ENCODE data around the gene SDS.
A peak's percentile ranks its signal among the peaks of the same experiment; 100 is the strongest.

Gene SDS

DNA sequence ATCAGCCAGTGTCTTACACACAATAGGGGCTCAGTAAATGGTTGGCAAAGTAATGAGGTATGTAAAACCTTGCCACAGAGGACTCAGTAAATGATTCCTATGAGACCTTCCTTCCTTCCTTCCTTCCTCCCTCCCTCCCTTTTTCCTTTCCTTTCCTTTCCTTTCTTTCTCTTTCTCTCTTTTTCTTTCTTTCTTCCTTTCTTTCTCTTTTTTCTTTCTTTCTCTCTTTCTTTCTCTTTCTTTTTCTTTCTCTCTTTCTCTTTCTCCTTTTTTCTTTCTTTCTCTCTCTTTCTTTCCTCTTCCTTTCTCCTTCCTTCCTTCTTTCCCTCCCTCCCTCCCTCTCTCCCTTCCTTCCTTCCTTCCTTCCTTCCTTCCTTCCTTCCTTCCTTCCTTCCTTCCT, 7.5 kb downstream of the SDS start:
- no peak overlapping the region for H3K27ac ChIP-seq (ENCODE audit: low read depth, low read length)
- no peak overlapping the region for H4K8ac ChIP-seq (ENCODE audit: low read depth, low read length)
- H3K4ac ChIP-seq (ENCODE audit: low read depth, low read length) = no peak overlapping the region
- no peak overlapping the region for H2BK5ac ChIP-seq (ENCODE audit: low read length)
- no peaks in the 10 kb centered on the region for H3K36me3 ChIP-seq (ENCODE audit: control insufficient read depth, insufficient read depth, low read length)
- H3K79me2 ChIP-seq (ENCODE audit: control insufficient read depth, insufficient read depth, low read length) = no peaks in the 10 kb centered on the region
- no peak overlapping the region for H3K4me3 ChIP-seq (ENCODE audit: low read length)
- no peaks in the 10 kb centered on the region for H3K4me1 ChIP-seq (ENCODE audit: control insufficient read depth, low read depth, low read length)
- no peak overlapping the region for H2BK120ac ChIP-seq (ENCODE audit: low read depth, low read length)
- H3K27me3 ChIP-seq (ENCODE audit: insufficient read depth, low read length, poor library complexity) = no peaks in the 10 kb centered on the region
- no peak overlapping the region for H2BK15ac ChIP-seq (replicated peaks; ENCODE audit: low read depth)
- H3K9ac ChIP-seq (ENCODE audit: low read length) = no peak overlapping the region
- no peak overlapping the region for H3K18ac ChIP-seq (ENCODE audit: low read length)
- H3K23ac ChIP-seq (ENCODE audit: low read length) = no peak overlapping the region
- no peaks in the 10 kb centered on the region for H3K79me1 ChIP-seq (ENCODE audit: low read length)
- no peak overlapping the region for H2AK5ac ChIP-seq (ENCODE audit: low read length)
- H3K56ac ChIP-seq (ENCODE audit: low read length) = no peak overlapping the region
- H4K5ac ChIP-seq (ENCODE audit: low read length) = no peak overlapping the region
- H3K4me2 ChIP-seq (ENCODE audit: low read length) = no peak overlapping the region
- DNase-seq = no peak

DNA sequence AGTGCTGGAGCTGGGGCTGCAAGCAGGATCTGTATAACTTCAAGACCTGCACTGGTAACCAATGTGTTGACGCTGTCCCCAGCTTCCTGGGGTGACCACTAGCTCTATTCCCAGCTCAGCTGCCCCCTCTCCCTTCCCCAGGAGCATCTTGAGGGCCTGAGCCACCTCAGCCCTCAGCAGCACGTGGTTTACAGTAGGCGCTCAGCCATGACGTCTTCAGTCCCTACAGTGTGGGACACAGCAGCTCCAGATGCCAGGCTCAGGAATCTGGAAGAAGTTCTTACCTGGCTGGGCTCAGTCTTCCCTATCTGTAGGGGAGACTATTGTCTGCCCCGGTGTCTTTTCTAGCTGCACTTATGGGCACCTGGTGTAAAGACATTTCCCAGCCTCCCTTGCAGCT, 8.6 kb downstream of the SDS start:
- Histone ChIP-seq H4K8ac (ENCODE audit: low read depth, low read length) (no peak overlapping the region), H3K27me3 (ENCODE audit: insufficient read depth, low read length, poor library complexity) (no peaks in the 10 kb centered on the region), H3K27ac (ENCODE audit: low read depth, low read length) (no peak overlapping the region), H2BK15ac (replicated peaks; ENCODE audit: low read depth) (no peak overlapping the region), H3K79me1 (ENCODE audit: low read length) (no peaks in the 10 kb centered on the region), H3K4me1 (ENCODE audit: control insufficient read depth, low read depth, low read length) (no peaks in the 10 kb centered on the region), H3K9ac (ENCODE audit: low read length) (no peak overlapping the region), H2BK5ac (ENCODE audit: low read length) (no peak overlapping the region), H3K4ac (ENCODE audit: low read depth, low read length) (no peak overlapping the region), H3K4me3 (ENCODE audit: low read length) (no peak overlapping the region), H2BK120ac (ENCODE audit: low read depth, low read length) (no peak overlapping the region), H3K18ac (ENCODE audit: low read length) (no peak overlapping the region), H4K5ac (ENCODE audit: low read length) (no peak overlapping the region), H2AK5ac (ENCODE audit: low read length) (no peak overlapping the region), H3K23ac (ENCODE audit: low read length) (no peak overlapping the region), H3K56ac (ENCODE audit: low read length) (no peak overlapping the region), H3K36me3 (ENCODE audit: control insufficient read depth, insufficient read depth, low read length) (no peaks in the 10 kb centered on the region), H3K79me2 (ENCODE audit: control insufficient read depth, insufficient read depth, low read length) (no peaks in the 10 kb centered on the region), H3K4me2 (ENCODE audit: low read length) (no peak overlapping the region)
- DNase-seq = no peak
- no CpG with 5 or more reads among the region's 5 CpGs for WGBS (ENCODE audit: extremely low coverage, insufficient coverage, low lambda C conversion rate)

DNA sequence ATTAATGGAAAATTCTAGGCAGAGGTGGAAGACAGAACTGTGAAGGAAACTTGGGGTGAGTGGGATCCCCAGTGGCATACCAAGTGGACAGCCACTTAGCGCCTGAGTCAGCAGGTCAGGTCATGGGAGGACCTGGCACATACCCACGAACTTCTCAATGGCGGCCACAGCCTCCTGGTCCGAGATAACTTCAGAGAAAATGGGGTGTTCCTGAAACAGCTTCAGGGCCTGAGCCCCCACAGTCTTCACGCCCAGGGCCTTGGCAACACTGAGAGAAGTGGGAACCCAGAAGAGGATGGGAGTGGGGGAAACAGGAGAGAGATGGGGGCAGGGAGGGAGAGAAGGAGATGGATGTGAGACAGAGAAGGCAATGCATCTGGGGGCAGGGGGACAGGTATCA, 9.9 kb downstream of the SDS start:
- WGBS (ENCODE audit: extremely low coverage, insufficient coverage, low lambda C conversion rate) = no CpG with 5 or more reads among the region's 5 CpGs
- H3K4ac ChIP-seq (ENCODE audit: low read depth, low read length) = no peak overlapping the region

DNA sequence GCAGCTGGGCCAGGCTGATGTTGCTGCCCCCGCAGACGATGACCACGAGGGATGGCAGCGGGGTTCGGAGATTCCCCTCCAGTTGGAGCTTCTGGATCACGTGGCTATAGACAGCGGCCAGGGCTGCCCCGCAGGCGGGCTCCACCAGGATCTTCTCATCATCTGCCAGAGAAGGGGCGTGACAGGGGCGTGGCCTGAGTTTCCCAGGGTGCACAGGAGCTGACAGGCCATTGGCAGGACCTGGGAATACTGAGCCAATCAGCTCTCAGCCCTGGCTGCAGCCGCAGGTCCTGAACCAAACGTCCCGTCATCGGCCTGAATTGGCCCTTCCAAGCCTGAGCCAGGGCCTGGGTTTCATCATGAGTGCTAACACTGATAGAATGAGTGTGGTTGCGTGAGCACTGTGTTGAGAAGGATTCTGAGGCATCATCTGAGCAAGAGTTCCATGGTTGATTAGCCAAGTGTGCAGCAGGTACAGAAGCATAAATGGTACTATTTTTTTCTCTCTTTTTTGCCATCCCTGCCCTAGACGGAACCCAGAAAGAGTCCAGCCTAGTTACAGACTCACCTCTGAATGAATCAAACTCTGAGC, 10.6 kb downstream of the SDS start:
- no peaks in the 10 kb centered on the region for H3K36me3 ChIP-seq (ENCODE audit: control insufficient read depth, insufficient read depth, low read length)
- H3K27me3 ChIP-seq (ENCODE audit: insufficient read depth, low read length, poor library complexity) = no peaks in the 10 kb centered on the region
- H3K27ac ChIP-seq (ENCODE audit: low read depth, low read length) = no peak overlapping the region
- no peak overlapping the region for H2AK5ac ChIP-seq (ENCODE audit: low read length)
- no peaks in the 10 kb centered on the region for H3K4me1 ChIP-seq (ENCODE audit: control insufficient read depth, low read depth, low read length)
- no peak overlapping the region for H3K18ac ChIP-seq (ENCODE audit: low read length)
- no peak overlapping the region for H3K4me2 ChIP-seq (ENCODE audit: low read length)
- H2BK120ac ChIP-seq (ENCODE audit: low read depth, low read length) = no peak overlapping the region
- no peak overlapping the region for H4K5ac ChIP-seq (ENCODE audit: low read length)
- no peak overlapping the region for H4K8ac ChIP-seq (ENCODE audit: low read depth, low read length)
- no peak overlapping the region for H2BK15ac ChIP-seq (replicated peaks; ENCODE audit: low read depth)
- no peak overlapping the region for H3K56ac ChIP-seq (ENCODE audit: low read length)
- DNase-seq = peak; percentile 92
- no peak overlapping the region for H2BK5ac ChIP-seq (ENCODE audit: low read length)
- no peak overlapping the region for H3K4me3 ChIP-seq (ENCODE audit: low read length)
- H3K4ac ChIP-seq (ENCODE audit: low read depth, low read length) = no peak overlapping the region
- H3K23ac ChIP-seq (ENCODE audit: low read length) = no peak overlapping the region
- no peak overlapping the region for H3K9ac ChIP-seq (ENCODE audit: low read length)
- H3K79me2 ChIP-seq (ENCODE audit: control insufficient read depth, insufficient read depth, low read length) = no peaks in the 10 kb centered on the region
- no peaks in the 10 kb centered on the region for H3K79me1 ChIP-seq (ENCODE audit: low read length)
- WGBS (ENCODE audit: extremely low coverage, insufficient coverage, low lambda C conversion rate) = no CpG with 5 or more reads among the region's 17 CpGs

More for the DNA sequence above, 9.9 kb downstream of the SDS start:
- no peaks in the 10 kb centered on the region for H3K4me1 ChIP-seq (ENCODE audit: control insufficient read depth, low read depth, low read length)
- no peak overlapping the region for H3K56ac ChIP-seq (ENCODE audit: low read length)
- H2BK120ac ChIP-seq (ENCODE audit: low read depth, low read length) = no peak overlapping the region
- no peaks in the 10 kb centered on the region for H3K79me1 ChIP-seq (ENCODE audit: low read length)
- H3K79me2 ChIP-seq (ENCODE audit: control insufficient read depth, insufficient read depth, low read length) = no peaks in the 10 kb centered on the region
- H3K27me3 ChIP-seq (ENCODE audit: insufficient read depth, low read length, poor library complexity) = no peaks in the 10 kb centered on the region
- H3K9ac ChIP-seq (ENCODE audit: low read length) = no peak overlapping the region
- no peak overlapping the region for H3K27ac ChIP-seq (ENCODE audit: low read depth, low read length)
- H4K8ac ChIP-seq (ENCODE audit: low read depth, low read length) = no peak overlapping the region
- no peak overlapping the region for H4K5ac ChIP-seq (ENCODE audit: low read length)
- H3K4me3 ChIP-seq (ENCODE audit: low read length) = no peak overlapping the region
- H3K23ac ChIP-seq (ENCODE audit: low read length) = no peak overlapping the region
- no peak for DNase-seq
- no peak overlapping the region for H2BK5ac ChIP-seq (ENCODE audit: low read length)
- H2AK5ac ChIP-seq (ENCODE audit: low read length) = no peak overlapping the region
- no peak overlapping the region for H3K4me2 ChIP-seq (ENCODE audit: low read length)
- no peaks in the 10 kb centered on the region for H3K36me3 ChIP-seq (ENCODE audit: control insufficient read depth, insufficient read depth, low read length)
- no peak overlapping the region for H2BK15ac ChIP-seq (replicated peaks; ENCODE audit: low read depth)
- H3K18ac ChIP-seq (ENCODE audit: low read length) = no peak overlapping the region

DNA sequence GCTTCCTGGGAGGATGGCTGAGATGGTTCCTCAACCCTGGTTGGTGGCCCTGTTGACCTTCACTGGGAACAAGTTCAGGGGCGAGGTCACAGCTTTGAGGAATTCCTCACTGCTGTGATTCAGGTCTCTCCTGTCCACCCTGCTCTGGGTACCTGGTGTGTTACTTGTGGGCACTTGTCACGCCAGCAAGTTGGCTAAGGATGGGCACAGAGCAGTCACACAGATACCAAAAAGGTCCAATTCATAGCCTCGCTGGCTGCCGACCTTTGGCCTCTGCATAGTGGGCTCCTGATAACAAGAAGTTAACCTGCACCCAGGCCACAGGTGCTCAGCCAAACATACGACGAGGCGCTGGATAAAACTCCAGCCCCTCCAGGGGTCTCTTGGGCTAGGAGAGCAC, 11.2 kb downstream of the SDS start:
- no peak overlapping the region for H3K4ac ChIP-seq (ENCODE audit: low read depth, low read length)
- H2AK5ac ChIP-seq (ENCODE audit: low read length) = no peak overlapping the region
- no peaks in the 10 kb centered on the region for H3K36me3 ChIP-seq (ENCODE audit: control insufficient read depth, insufficient read depth, low read length)
- no peak overlapping the region for H3K4me3 ChIP-seq (ENCODE audit: low read length)
- no peak overlapping the region for H4K8ac ChIP-seq (ENCODE audit: low read depth, low read length)
- no peaks in the 10 kb centered on the region for H3K27me3 ChIP-seq (ENCODE audit: insufficient read depth, low read length, poor library complexity)
- no peak overlapping the region for H3K27ac ChIP-seq (ENCODE audit: low read depth, low read length)
- H2BK15ac ChIP-seq (replicated peaks; ENCODE audit: low read depth) = no peak overlapping the region
- H3K9ac ChIP-seq (ENCODE audit: low read length) = no peak overlapping the region
- H3K23ac ChIP-seq (ENCODE audit: low read length) = no peak overlapping the region
- no peak overlapping the region for H3K56ac ChIP-seq (ENCODE audit: low read length)
- DNase-seq = no peak
- no peak overlapping the region for H4K5ac ChIP-seq (ENCODE audit: low read length)
- H3K4me1 ChIP-seq (ENCODE audit: control insufficient read depth, low read depth, low read length) = no peaks in the 10 kb centered on the region
- no peak overlapping the region for H2BK120ac ChIP-seq (ENCODE audit: low read depth, low read length)
- no peak overlapping the region for H2BK5ac ChIP-seq (ENCODE audit: low read length)
- no peaks in the 10 kb centered on the region for H3K79me1 ChIP-seq (ENCODE audit: low read length)
- H3K18ac ChIP-seq (ENCODE audit: low read length) = no peak overlapping the region
- no CpG with 5 or more reads among the region's 7 CpGs for WGBS (ENCODE audit: extremely low coverage, insufficient coverage, low lambda C conversion rate)
- no peak overlapping the region for H3K4me2 ChIP-seq (ENCODE audit: low read length)
- no peaks in the 10 kb centered on the region for H3K79me2 ChIP-seq (ENCODE audit: control insufficient read depth, insufficient read depth, low read length)

DNA sequence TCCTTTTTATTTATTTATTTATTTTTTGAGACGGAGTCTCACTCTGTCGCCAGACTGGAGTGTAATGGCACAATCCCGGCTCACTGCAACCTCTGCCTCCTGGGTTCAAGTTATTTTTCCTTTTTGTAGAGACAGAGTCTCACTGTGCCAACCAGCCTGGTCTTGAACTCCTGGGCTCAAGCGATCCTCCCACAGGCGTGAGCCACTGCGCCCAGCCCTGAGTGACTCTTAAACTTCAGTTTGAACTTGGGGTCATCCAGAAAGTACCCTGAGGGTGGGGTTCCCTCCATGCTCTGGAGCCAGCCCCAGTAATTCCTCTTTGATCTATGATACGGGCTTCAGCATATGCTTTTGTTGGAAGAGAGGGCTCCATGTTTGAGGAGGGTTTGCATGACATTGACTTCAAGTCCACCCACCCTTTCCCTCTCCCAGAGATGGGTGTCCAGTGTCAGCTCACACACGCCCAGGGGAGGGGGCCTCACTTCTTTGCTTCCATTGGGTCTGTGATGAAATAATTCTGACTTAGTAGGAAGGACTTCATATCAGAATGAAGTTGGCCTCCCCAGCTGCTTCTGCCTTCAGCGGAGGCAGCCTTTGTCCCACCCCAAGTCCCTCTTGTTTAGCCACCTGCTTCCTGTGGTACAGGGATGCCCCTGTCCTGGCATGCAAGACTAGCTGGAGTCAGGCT, 11.9 kb downstream of the SDS start:
- no peaks in the 10 kb centered on the region for H3K79me2 ChIP-seq (ENCODE audit: control insufficient read depth, insufficient read depth, low read length)
- no peak overlapping the region for H2BK15ac ChIP-seq (replicated peaks; ENCODE audit: low read depth)
- H3K4ac ChIP-seq (ENCODE audit: low read depth, low read length) = no peak overlapping the region
- no peak overlapping the region for H3K23ac ChIP-seq (ENCODE audit: low read length)
- no peaks in the 10 kb centered on the region for H3K27me3 ChIP-seq (ENCODE audit: insufficient read depth, low read length, poor library complexity)
- no peak overlapping the region for H3K4me3 ChIP-seq (ENCODE audit: low read length)
- no peaks in the 10 kb centered on the region for H3K79me1 ChIP-seq (ENCODE audit: low read length)
- no CpG with 5 or more reads among the region's 9 CpGs for WGBS (ENCODE audit: extremely low coverage, insufficient coverage, low lambda C conversion rate)
- H3K4me2 ChIP-seq (ENCODE audit: low read length) = no peak overlapping the region
- no peak for DNase-seq
- H4K8ac ChIP-seq (ENCODE audit: low read depth, low read length) = no peak overlapping the region
- H3K4me1 ChIP-seq (ENCODE audit: control insufficient read depth, low read depth, low read length) = no peaks in the 10 kb centered on the region
- no peak overlapping the region for H3K9ac ChIP-seq (ENCODE audit: low read length)
- H3K56ac ChIP-seq (ENCODE audit: low read length) = no peak overlapping the region
- no peak overlapping the region for H3K27ac ChIP-seq (ENCODE audit: low read depth, low read length)
- no peak overlapping the region for H3K18ac ChIP-seq (ENCODE audit: low read length)
- no peak overlapping the region for H2BK120ac ChIP-seq (ENCODE audit: low read depth, low read length)
- H2BK5ac ChIP-seq (ENCODE audit: low read length) = no peak overlapping the region
- no peak overlapping the region for H2AK5ac ChIP-seq (ENCODE audit: low read length)
- H4K5ac ChIP-seq (ENCODE audit: low read length) = no peak overlapping the region
- no peaks in the 10 kb centered on the region for H3K36me3 ChIP-seq (ENCODE audit: control insufficient read depth, insufficient read depth, low read length)
